Measurements from ENCODE around the gene HDAC4.

Gene HDAC4

DNA sequence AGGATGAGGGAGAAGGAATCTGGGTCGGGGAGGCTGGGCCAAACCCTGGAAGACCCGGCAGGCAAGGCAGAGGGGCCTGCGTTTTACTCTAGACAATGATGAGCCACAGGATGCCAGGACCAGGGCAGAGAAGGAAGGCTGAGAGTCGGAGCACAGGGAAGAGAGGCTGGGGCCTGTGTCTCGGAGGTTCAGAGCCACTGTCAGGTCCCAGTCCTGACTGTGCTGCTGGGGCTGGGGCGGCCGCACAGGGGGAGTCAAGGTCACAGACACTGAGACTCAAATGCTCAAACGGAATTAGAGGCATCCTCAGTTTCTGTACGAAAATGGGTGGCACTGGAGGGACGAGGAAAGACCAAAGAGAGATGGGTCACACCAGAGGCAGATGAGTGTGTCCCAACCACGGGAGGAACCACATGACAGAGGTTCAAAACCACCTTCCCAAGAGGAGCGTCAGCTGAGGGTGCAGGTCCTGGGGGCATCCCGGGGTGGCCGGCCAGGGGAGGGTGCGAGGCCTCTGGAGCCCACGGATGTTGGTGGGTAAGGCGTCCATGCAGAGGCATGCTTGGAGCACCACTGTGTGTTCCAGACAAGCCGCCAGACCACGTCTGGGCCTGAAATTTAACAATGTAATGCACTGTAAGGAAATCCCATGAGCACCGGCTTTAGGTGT, 14.7 kb downstream of the HDAC4 start:
- Histone ChIP-seq H3K27ac (peak overlapping the region in 2 of 11 experiments; percentile 5 to 40; a peak in 1 of 22 replicates), H3K27me3 (no peaks in the 10 kb centered on the region), H4K20me1 (peaks cover 56 to 100% (median 93%) of the 10 kb centered on the region in 11 experiments; a peak in 21 of 22 replicates), H3K4me3 (no peak overlapping the region), H3K4me1 (peaks cover 29 to 63% (median 60%) of the 10 kb centered on the region in 10 experiments), H3K9ac (peak overlapping the region in 2 of 11 experiments; percentile 18 to 28; a peak in 3 of 22 replicates), H3K36me3 (peaks cover 14 to 60% (median 34%) of the 10 kb centered on the region in 11 experiments), H3K9me3 (replicated peaks in 1 of 11) (peaks cover 9 to 24% (median 17%) of the 10 kb centered on the region in 11 experiments; a peak in 21 of 22 replicates), H3K4me2 (peak overlapping the region in 7 of 11 experiments; percentile 14 to 92 (median 43); a peak in 13 of 22 replicates)
- TF ChIP-seq Cebpa-rat (IDR thresholded peaks at IDR 0.05), result no peak

DNA sequence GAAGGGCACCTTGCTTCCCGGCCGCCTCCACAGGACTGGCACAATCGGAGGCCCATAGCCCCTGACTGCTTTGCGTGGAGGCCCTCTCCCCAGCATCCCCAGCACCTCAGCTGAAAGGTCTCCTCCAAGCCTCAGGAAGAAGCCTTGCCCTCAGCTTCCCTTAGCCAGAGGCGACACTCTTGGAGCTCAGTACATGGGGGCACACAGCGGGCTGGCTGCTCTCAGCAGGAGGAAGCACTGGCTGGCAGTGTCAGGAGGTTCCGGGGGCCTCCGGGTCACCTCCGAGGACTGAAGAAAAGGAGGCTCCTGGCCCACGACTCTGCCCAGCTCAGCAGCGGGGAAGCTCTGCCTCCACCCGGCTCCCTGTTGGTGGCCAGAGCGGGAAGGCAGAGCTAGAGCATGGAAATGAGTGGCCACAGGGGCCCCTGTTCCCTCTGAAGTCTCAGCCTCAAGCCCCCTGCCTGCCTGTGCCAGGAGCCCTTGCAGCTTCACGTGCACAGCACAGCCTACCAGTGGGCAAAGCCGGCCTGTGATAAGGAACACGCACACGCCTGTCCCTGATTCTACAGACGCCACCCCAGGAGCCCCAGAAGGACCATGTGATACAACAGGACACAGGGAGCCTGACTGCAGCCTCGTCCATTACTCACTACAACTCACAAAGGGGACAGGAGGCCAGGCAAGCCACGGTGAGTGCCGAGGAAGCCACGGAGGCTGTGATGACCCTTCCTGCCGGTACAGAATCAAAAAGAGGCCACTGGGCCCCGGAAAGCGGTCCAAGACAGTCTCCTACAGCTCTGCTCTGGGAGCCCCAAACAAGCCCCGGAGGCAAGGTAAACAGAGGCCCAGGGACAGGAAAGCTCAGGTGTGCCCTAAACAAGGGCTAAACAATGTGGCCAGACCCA, 15.5 kb downstream of the HDAC4 start:
- Histone ChIP-seq H3K4me3 (no peak overlapping the region), H3K27ac (peak overlapping the region in 1 of 11 experiments; percentile 40; a peak in 3 of 22 replicates), H3K9me3 (replicated peaks in 1 of 11) (peaks cover 9 to 17% (median 14%) of the 10 kb centered on the region in 11 experiments; a peak in 21 of 22 replicates), H3K4me1 (peaks cover 37 to 71% (median 68%) of the 10 kb centered on the region in 10 experiments), H4K20me1 (peaks cover 56 to 100% (median 90%) of the 10 kb centered on the region in 11 experiments; a peak in 21 of 22 replicates), H3K9ac (0 out of 22 replicates have a peak overlapping the region, but pooled peaks of 1 of the 11 experiments have one; percentile 28), H3K27me3 (no peaks in the 10 kb centered on the region), H3K4me2 (peak overlapping the region in 7 of 11 experiments; percentile 4 to 92 (median 45); a peak in 5 of 22 replicates), H3K36me3 (peaks cover 13 to 52% (median 26%) of the 10 kb centered on the region in 11 experiments)
- no peak for TF ChIP-seq Cebpa-rat (IDR thresholded peaks at IDR 0.05)

- H3K4me1 ChIP-seq, result peaks cover 52 to 87% (median 82%) of the 10 kb centered on the region in 10 experiments
- H3K27ac ChIP-seq, result peak overlapping the region in 7 of 11 experiments; percentile 9 to 57 (median 32); a peak in 10 of 22 replicates
- H3K9ac ChIP-seq, result peak overlapping the region in 3 of 11 experiments; percentile 9 to 22 (median 22); a peak in 4 of 22 replicates
- no peak for TF ChIP-seq Cebpa-rat (IDR thresholded peaks at IDR 0.05)
- H3K27me3 ChIP-seq, result no peaks in the 10 kb centered on the region
- peak overlapping the region; percentile 41 to 92 (median 84); a peak in 21 of 22 replicates for H3K4me2 ChIP-seq
- peaks cover 0 to 45% (median 11%) of the 10 kb centered on the region in 11 experiments; a peak in 14 of 22 replicates for H3K36me3 ChIP-seq
- H4K20me1 ChIP-seq, result peaks cover 62 to 100% (median 95%) of the 10 kb centered on the region in 11 experiments; a peak in 21 of 22 replicates
- H3K4me3 ChIP-seq, result no peak overlapping the region
- H3K9me3 ChIP-seq (replicated peaks in 1 of 11), result peaks cover 0 to under 1% (median 0%) of the 10 kb centered on the region in 11 experiments; a peak in 1 of 22 replicates
Observed at GRCh38 chr2:239383759-239384156, 17.1 kb downstream of the HDAC4 start.

DNA sequence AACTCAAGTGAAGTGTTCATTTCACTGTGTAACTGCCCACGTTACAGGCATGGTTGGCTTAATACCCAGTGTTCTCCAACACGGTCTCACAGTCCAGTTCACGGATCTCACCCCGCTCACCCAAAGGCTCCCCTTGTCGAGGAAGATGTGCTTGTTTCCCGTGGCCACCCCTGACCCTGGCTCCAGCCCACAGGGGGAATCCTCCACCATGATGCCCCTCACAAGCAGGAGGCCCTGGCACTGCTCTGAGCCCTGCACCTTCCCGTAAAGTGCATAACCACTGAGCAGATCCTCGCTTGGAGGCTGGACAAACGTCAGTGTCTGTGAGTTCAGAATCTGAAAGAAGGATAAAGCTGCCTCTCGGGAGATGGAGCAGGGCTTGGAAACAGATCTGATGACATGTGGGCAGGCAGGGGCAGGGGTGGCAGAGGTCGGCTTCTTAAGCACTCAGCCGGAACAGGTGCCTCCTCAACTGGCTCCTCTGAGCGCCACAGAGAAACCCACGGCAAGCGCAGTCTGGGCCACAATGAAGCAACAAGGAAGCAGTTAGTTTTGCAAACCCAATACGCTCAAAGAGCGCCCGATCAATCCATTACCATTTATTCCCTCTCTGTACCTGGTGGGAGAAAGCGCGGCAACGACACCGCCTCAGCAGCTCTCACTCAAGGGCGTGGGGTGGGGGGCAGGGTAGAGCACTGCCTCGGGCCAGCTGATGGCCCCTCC, 17.6 kb downstream of the HDAC4 start:
- Histone ChIP-seq H3K4me2 (peak overlapping the region; percentile 41 to 92 (median 84)), H3K27me3 (no peaks in the 10 kb centered on the region), H3K9me3 (replicated peaks in 1 of 11) (no peaks in the 10 kb centered on the region; a peak in 1 of 22 replicates), H3K36me3 (peaks cover 0 to 44% (median 10%) of the 10 kb centered on the region in 11 experiments; a peak in 14 of 22 replicates), H3K4me3 (no peak overlapping the region), H3K9ac (peak overlapping the region in 7 of 11 experiments; percentile 0 to 36 (median 22); a peak in 6 of 22 replicates), H3K27ac (peak overlapping the region in 8 of 11 experiments; percentile 3 to 57 (median 28); a peak in 10 of 22 replicates), H3K4me1 (peaks cover 58 to 93% (median 88%) of the 10 kb centered on the region in 10 experiments), H4K20me1 (peaks cover 62 to 100% (median 95%) of the 10 kb centered on the region in 11 experiments; a peak in 21 of 22 replicates)
- TF ChIP-seq Cebpa-rat (IDR thresholded peaks at IDR 0.05), result no peak

DNA sequence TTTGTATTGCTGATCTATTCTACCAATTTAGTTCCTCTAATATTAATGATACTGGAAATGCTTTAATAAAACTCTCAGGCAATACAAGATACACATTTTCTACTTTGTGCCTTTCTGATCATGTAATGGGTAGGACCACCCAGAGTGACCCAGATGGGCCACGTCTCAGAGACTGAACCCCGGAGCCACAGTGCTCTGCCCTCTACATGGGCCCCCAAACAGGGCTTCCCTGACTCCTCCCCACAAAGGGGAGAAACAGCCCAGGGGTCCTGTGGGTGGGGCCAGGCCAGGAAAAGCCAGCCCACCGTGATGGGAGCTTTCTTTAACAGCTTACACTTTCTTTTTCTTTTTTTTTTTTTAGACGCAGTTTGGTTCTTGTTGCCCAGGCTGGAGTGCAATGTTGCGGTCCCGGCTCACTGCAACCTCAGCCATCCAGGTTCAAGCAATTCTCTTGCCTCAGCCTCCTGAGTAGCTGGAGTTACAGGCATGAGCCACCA, 18.4 kb downstream of the HDAC4 start:
- H3K27ac ChIP-seq, result peak overlapping the region in 8 of 11 experiments; percentile 13 to 57 (median 28); a peak in 6 of 22 replicates
- peak overlapping the region; percentile 74 to 92 (median 84) for H3K4me2 ChIP-seq
- peaks cover 60 to 100% (median 93%) of the 10 kb centered on the region in 10 experiments for H3K4me1 ChIP-seq
- H3K27me3 ChIP-seq, result no peaks in the 10 kb centered on the region
- peaks cover 0 to 44% (median 8%) of the 10 kb centered on the region in 11 experiments; a peak in 11 of 22 replicates for H3K36me3 ChIP-seq
- peaks cover 59 to 99% (median 94%) of the 10 kb centered on the region in 11 experiments; a peak in 21 of 22 replicates for H4K20me1 ChIP-seq
- H3K4me3 ChIP-seq, result no peak overlapping the region
- H3K9me3 ChIP-seq (replicated peaks in 1 of 11), result no peaks in the 10 kb centered on the region; a peak in 1 of 22 replicates
- H3K9ac ChIP-seq, result peak overlapping the region in 4 of 11 experiments; percentile 2 to 36 (median 28); a peak in 3 of 22 replicates
- no peak for TF ChIP-seq Cebpa-rat (IDR thresholded peaks at IDR 0.05)

- Histone ChIP-seq H3K9ac (peak overlapping the region in 7 of 11 experiments; percentile 10 to 61 (median 42); a peak in 9 of 22 replicates), H3K27me3 (no peaks in the 10 kb centered on the region), H3K9me3 (replicated peaks in 1 of 11) (no peaks in the 10 kb centered on the region; a peak in 1 of 22 replicates), H3K36me3 (peaks cover 0 to 41% (median 12%) of the 10 kb centered on the region in 11 experiments; a peak in 11 of 22 replicates), H3K4me2 (peak overlapping the region; percentile 74 to 92 (median 84)), H4K20me1 (peaks cover 55 to 99% (median 94%) of the 10 kb centered on the region in 11 experiments; a peak in 21 of 22 replicates), H3K4me3 (peak overlapping the region in 4 of 10 experiments; percentile 1 to 26 (median 21); a peak in 2 of 20 replicates), H3K4me1 (peaks cover 60 to 100% (median 91%) of the 10 kb centered on the region in 10 experiments), H3K27ac (peak overlapping the region in 10 of 11 experiments; percentile 14 to 60 (median 43); a peak in 14 of 22 replicates)
- no peak for TF ChIP-seq Cebpa-rat (IDR thresholded peaks at IDR 0.05)
Observed at GRCh38 chr2:239381709-239382134, 19.1 kb downstream of the HDAC4 start.

Measured in BLaER1 treated with 17β-estradiol and CSF1 and Interleukin-3, amounts not matched to agents 10 nM and 100 nM (cell line).